HEK293 (cell line): ENCODE measurements around the gene KARS1.

Source experiments
- CTCF ChIA-PET: fragments of 350-600 bp; formaldehyde crosslinking; extraction: SDS; loops from one replicate; lab custom pipeline; 2021; ENCODE audit warnings: antibody characterized with exemption; lab: Yijun Ruan, JAX
- POLR2A ChIA-PET: fragments of 300-600 bp; formaldehyde crosslinking; extraction: SDS; loops from one replicate; lab custom pipeline; 2020; ENCODE audit warnings: antibody characterized with exemption, inconsistent platforms; lab: Yijun Ruan, JAX
- H3K27ac ChIP-seq: fragments of 200-500 bp; sonication (Bioruptor generic); 2 replicates; pipeline ENCODE4 v1.5.1; 2014; ENCODE audit warnings: low read depth, low read length, control low read depth, inconsistent platforms; ENCODE audit errors: extremely low read depth
- H3K36me3 ChIP-seq, 2 experiments: fragments of 200-500 bp in 1 of 2; sonication (Bioruptor generic) in 1 of 2; 1 replicate in 1 of 2; 2 replicates in 1 of 2; pipeline ENCODE4 v1.5.1; 2014 to 2017; ENCODE audit warnings: inconsistent platforms in 2 of 2, low read length in 2 of 2; ENCODE audit not compliant: control insufficient read depth in 2 of 2, insufficient read depth in 1 of 2
- H3K4me1 ChIP-seq: fragments of 200-500 bp; sonication (Bioruptor generic); 2 replicates; pipeline ENCODE4 v1.5.1; 2014; ENCODE audit warnings: mild to moderate bottlenecking, low read length, inconsistent platforms; ENCODE audit not compliant: control insufficient read depth, insufficient read depth
- H3K4me3 ChIP-seq: 2 replicates; pipeline ENCODE4 v1.5.1; 2011; ENCODE audit warnings: low read depth, mild to moderate bottlenecking, control low read depth, low read length, moderate library complexity
- H3K9me3 ChIP-seq: fragments of 200-500 bp; sonication (Bioruptor generic); 2 replicates; pipeline ENCODE4 v1.5.1; 2014; ENCODE audit warnings: low read depth, low read length, inconsistent platforms; ENCODE audit not compliant: control insufficient read depth, insufficient read depth
- BCL6B ChIP-seq: fragments of 450-650 bp; formaldehyde crosslinking; IDR thresholded peaks from 2 replicates; pipeline ENCODE4 v1.5.1; 2017; ENCODE audit warnings: missing biosample characterization, missing genetic modification characterization
- ELK4 ChIP-seq: IDR thresholded peaks from 2 replicates; pipeline ENCODE4 v1.6.1; 2011; ENCODE audit warnings: mild to moderate bottlenecking, low read depth, low read length, borderline replicate concordance
- KLF10 ChIP-seq: fragments of 450-650 bp; IDR thresholded peaks from 2 replicates; pipeline ENCODE4 v1.5.1; 2018; ENCODE audit warnings: missing biosample characterization, mild to moderate bottlenecking, missing genetic modification characterization
- OSR2 ChIP-seq: fragments of 450-650 bp; formaldehyde crosslinking; IDR thresholded peaks from 2 replicates; pipeline ENCODE4 v1.5.1; 2016; ENCODE audit warnings: missing biosample characterization, missing genetic modification characterization
- YY2 ChIP-seq: fragments of 450-650 bp; formaldehyde crosslinking; IDR thresholded peaks from 2 replicates; pipeline ENCODE4 v1.5.1; 2016; ENCODE audit warnings: missing biosample characterization, missing genetic modification characterization
- ZBTB7A ChIP-seq: fragments of 450-650 bp; formaldehyde crosslinking; IDR thresholded peaks from 2 replicates; pipeline ENCODE4 v1.5.1; 2016; ENCODE audit warnings: low read depth, missing biosample characterization, missing genetic modification characterization
- ZNF18 ChIP-seq: fragments of 450-650 bp; formaldehyde crosslinking; IDR thresholded peaks from 2 replicates; pipeline ENCODE4 v1.5.1; 2016; ENCODE audit warnings: missing biosample characterization, missing genetic modification characterization
- ZNF274 ChIP-seq, 2 experiments: fragments of 200-500 bp in 1 of 2; fragments of 450-650 bp in 1 of 2; sonication (Bioruptor generic) in 1 of 2; formaldehyde crosslinking in 1 of 2; IDR thresholded peaks; 2 replicates each; pipeline versions ENCODE4 v1.5.1 to v1.6.1; 2014 to 2016; ENCODE audit warnings: borderline replicate concordance in 1 of 2, inconsistent platforms in 1 of 2, low read length in 1 of 2, missing biosample characterization in 1 of 2, missing genetic modification characterization in 1 of 2
- ZNF280C ChIP-seq: fragments of 450-650 bp; formaldehyde crosslinking; IDR thresholded peaks from 2 replicates; pipeline ENCODE4 v1.5.1; 2016; ENCODE audit warnings: missing biosample characterization, missing genetic modification characterization
- ZNF302 ChIP-seq: fragments of 450-650 bp; formaldehyde crosslinking; IDR thresholded peaks from 2 replicates; pipeline ENCODE4 v1.5.1; 2016; ENCODE audit warnings: missing biosample characterization, missing genetic modification characterization, low read depth
- ZNF335 ChIP-seq: fragments of 450-650 bp; formaldehyde crosslinking; conservative IDR thresholded peaks from 2 replicates; pipeline ENCODE4 v1.5.1; 2016; ENCODE audit warnings: missing biosample characterization, missing genetic modification characterization
- ZNF404 ChIP-seq: fragments of 450-650 bp; formaldehyde crosslinking; IDR thresholded peaks from 2 replicates; pipeline ENCODE4 v1.5.1; 2017; ENCODE audit warnings: missing biosample characterization, missing genetic modification characterization
- ZNF518A ChIP-seq: fragments of 450-650 bp; formaldehyde crosslinking; conservative IDR thresholded peaks from 2 replicates; pipeline ENCODE4 v1.5.1; 2016; ENCODE audit warnings: low read depth, missing biosample characterization, missing genetic modification characterization
- ZNF560 ChIP-seq: fragments of 450-650 bp; formaldehyde crosslinking; IDR thresholded peaks from 2 replicates; pipeline ENCODE4 v1.5.1; 2017; ENCODE audit warnings: missing biosample characterization, missing genetic modification characterization, borderline replicate concordance
- ZNF596 ChIP-seq: fragments of 450-650 bp; IDR thresholded peaks from 2 replicates; pipeline ENCODE4 v1.5.0; 2018; ENCODE audit warnings: missing biosample characterization, mild to moderate bottlenecking, missing genetic modification characterization, moderate library complexity
- ZNF624 ChIP-seq: fragments of 450-650 bp; formaldehyde crosslinking; IDR thresholded peaks from 2 replicates; pipeline ENCODE4 v1.5.1; 2017; ENCODE audit warnings: missing biosample characterization, missing genetic modification characterization
- ZNF677 ChIP-seq: fragments of 450-650 bp; IDR thresholded peaks from 2 replicates; pipeline ENCODE4 v1.5.0; 2018; ENCODE audit warnings: missing biosample characterization, mild to moderate bottlenecking, missing genetic modification characterization, moderate library complexity
- ZNF704 ChIP-seq: fragments of 450-650 bp; formaldehyde crosslinking; IDR thresholded peaks from 2 replicates; pipeline ENCODE4 v1.5.1; 2016; ENCODE audit warnings: missing biosample characterization, missing genetic modification characterization
- ZNF830 ChIP-seq: fragments of 450-650 bp; IDR thresholded peaks from 2 replicates; pipeline ENCODE4 v1.5.0; 2018; ENCODE audit warnings: missing biosample characterization, missing genetic modification characterization, low read depth, mild to moderate bottlenecking, moderate library complexity

Gene KARS1

GRCh38 chr16:75687361-75687760, 39.9 kb upstream of the KARS1 start:
- Histone ChIP-seq H3K36me3 (no peaks in the 10 kb centered on the region), H3K9me3 (no peaks in the 10 kb centered on the region), H3K27ac (no peak overlapping the region), H3K4me1 (no peaks in the 10 kb centered on the region), H3K4me3 (no peak overlapping the region)
- TF ChIP-seq OSR2 (tag by site-specific recombination) = no peak
- no peak for TF ChIP-seq ZNF560 (tag by site-specific recombination)
- no peak for TF ChIP-seq ZNF274 (IDR thresholded peaks at IDR 0.05; ENCODE audit: low read length)
- no peak for TF ChIP-seq ZNF274 (tag by site-specific recombination; IDR thresholded peaks at IDR 0.05; ENCODE audit: borderline replicate concordance)
- TF ChIP-seq ZNF704 (tag by site-specific recombination) = no peak
- no peak for TF ChIP-seq ZNF518A (tag by site-specific recombination)
- TF ChIP-seq ZNF677 (tag by site-specific recombination) = no peak
- TF ChIP-seq BCL6B (tag by site-specific recombination) = no peak
- no peak for TF ChIP-seq ZNF404
- no peak for TF ChIP-seq YY2
- POLR2A ChIA-PET = no interaction called here
- CTCF ChIA-PET = interaction anchor here (1.0 kb wide), 1 partner anchor 77 kb away, joined by 3 read pairs; no protein-coding TSS in a partner anchor

- TF ChIP-seq ZBTB7A (tag by site-specific recombination) = no peak
- POLR2A ChIA-PET = no interaction called here
Observed at GRCh38 chr16:75682308-75682707, 34.8 kb upstream of the KARS1 start.

GRCh38 chr16:75679366-75679765, 31.9 kb upstream of the KARS1 start:
- POLR2A ChIA-PET = no interaction called here
- H3K9me3 ChIP-seq = no peaks in the 10 kb centered on the region
- no peaks in the 10 kb centered on the region for H3K4me1 ChIP-seq
- CTCF ChIA-PET = no interaction called here
- H3K27ac ChIP-seq = no peak overlapping the region
- H3K4me3 ChIP-seq = no peak overlapping the region
- no peaks in the 10 kb centered on the region for H3K36me3 ChIP-seq
- TF ChIP-seq ZNF596 (tag by site-specific recombination) (no peak), KLF10 (tag by site-specific recombination) (no peak), ZNF335 (no peak), ZNF830 (tag by site-specific recombination) (no peak), ZNF302 (no peak), ZNF624 (tag by site-specific recombination) (no peak), ZNF280C (tag by site-specific recombination) (no peak), ELK4 (no peak), ZNF18 (no peak)

More at GRCh38 chr16:75682308-75682707, 34.8 kb upstream of the KARS1 start:
- Histone ChIP-seq H3K9me3 (no peaks in the 10 kb centered on the region), H3K4me1 (no peaks in the 10 kb centered on the region), H3K27ac (no peak overlapping the region), H3K36me3 (no peaks in the 10 kb centered on the region), H3K4me3 (no peak overlapping the region)
- CTCF ChIA-PET = no interaction called here
